Calu3 (cell line): ENCODE data around the gene PPP1R14B. TPM values are rescaled to one million over a fixed set of nuclear protein-coding genes. Genes with fewer than 3 reads are reported as not detected.
A peak's percentile ranks its signal among the peaks of the same experiment; 100 is the strongest.

Source experiments
- Bru-seq: library from RNA; stranded (reverse); fragments of 400-500 nt; gene quantifications from one replicate; lab custom pipeline; 2021; lab: Mats Ljungman, UMichigan
- BruChase-seq, 2 experiments: library from RNA; stranded (reverse); fragments of 400-500 nt; gene quantifications; one replicate each; lab custom pipeline; 2021; lab: Mats Ljungman, UMichigan
- BruUV-seq: library from RNA; stranded (reverse); fragments of 400-500 nt; replicated peaks from 2 replicates; lab custom pipeline; 2021; lab: Mats Ljungman, UMichigan
- CTCF ChIA-PET: fragments of 300-600 bp; sonication (Branson Sonifier 250); formaldehyde crosslinking; loops from one replicate; lab custom pipeline; 2022; ENCODE audit warnings: antibody characterized with exemption; lab: Charles Lee
- DNase-seq: peaks from one replicate; pipeline ENCODE4 v3.0.0; 2022
- H3K27ac Mint-ChIP-seq: one replicate; pipeline ENCODE4 v1.8.0; 2022; ENCODE audit warnings: mixed read lengths; ENCODE audit not compliant: unreplicated experiment
- H3K27me3 Mint-ChIP-seq: one replicate; pipeline ENCODE4 v1.8.0; 2022; ENCODE audit warnings: mixed read lengths; ENCODE audit not compliant: unreplicated experiment
- H3K36me3 Mint-ChIP-seq: one replicate; pipeline ENCODE4 v1.8.0; 2022; ENCODE audit warnings: mild to moderate bottlenecking, moderate library complexity, mixed read lengths; ENCODE audit not compliant: insufficient read depth, unreplicated experiment
- H3K4me1 Mint-ChIP-seq: one replicate; pipeline ENCODE4 v1.8.0; 2022; ENCODE audit warnings: mild to moderate bottlenecking, low read depth, mixed read lengths; ENCODE audit not compliant: unreplicated experiment
- H3K4me3 Mint-ChIP-seq: one replicate; pipeline ENCODE4 v1.8.0; 2022; ENCODE audit warnings: mild to moderate bottlenecking, low read depth, moderate library complexity, mixed read lengths; ENCODE audit not compliant: unreplicated experiment
- H3K9me3 Mint-ChIP-seq: one replicate; pipeline ENCODE4 v1.8.0; 2022; ENCODE audit warnings: low read depth, mixed read lengths; ENCODE audit not compliant: unreplicated experiment
- CTCF ChIP-seq: fragments of 200-600 bp; IDR thresholded peaks from one replicate; pipeline ENCODE4 v1.8.0; 2022; ENCODE audit warnings: antibody characterized with exemption; ENCODE audit not compliant: unreplicated experiment
- intact Hi-C: fragments of 100-400 bp; cut with micrococcal nuclease; formaldehyde crosslinking; loops from one replicate; pipeline ENCODE4 v1.10.0; 2022; ENCODE audit not compliant: unreplicated experiment
- long read RNA-seq: library from polyadenylated mRNA; stranded (forward); transcript quantifications from one replicate; pipeline ENCODE4 v2.0.0, GENCODE V29; 2022
- total RNA-seq: library from RNA; stranded (reverse); gene quantifications from 2 replicates; pipeline ENCODE4 v1.2.3, GENCODE V29; 2022

The PPP1R14B gene
- total RNA-seq (276 and 334 TPM in 2 replicates), Bru-seq, nascent RNA (percentile 79 among the genes with signal in this experiment), BruChase-seq, experiment 1, labeled RNA remaining after a 6-hour chase (percentile 97 among the genes with signal in this experiment), BruChase-seq, experiment 2, labeled RNA remaining after a 2-hour chase (percentile 92 among the genes with signal in this experiment)
- long read RNA-seq, transcript PPP1R14B-203 (3 exons, 920 nt) = minor isoform, 9 of 566 reads
- long read RNA-seq, transcript PPP1R14B-201 (4 exons, 982 nt) = major isoform, 522 of 566 reads
- long read RNA-seq, partial matches to known transcripts = 4 of 566 reads
- long read RNA-seq, other reads (novel, unspliced or antisense) = 31 of 566 reads

- peak; percentile 95 for DNase-seq
- Mint-ChIP-seq H3K9me3 (no peaks in the 10 kb centered on the region), H3K27ac (peak within 1 kb of the TSS; percentile 96), H3K27me3 (no peaks in the 10 kb centered on the region), H3K4me1 (peaks cover 28% of the 10 kb centered on the region), H3K36me3 (peaks cover 95% of the 10 kb centered on the region), H3K4me3 (peak within 1 kb of the TSS; percentile 96)
- no peak for TF ChIP-seq CTCF
- BruUV-seq = no TSS peak
- CTCF ChIA-PET = interaction anchor here (0.6 to 1.5 kb wide), 2 partner anchors 10 to 39 kb away, joined by 6 to 7 read pairs; no protein-coding TSS in a partner anchor
- intact Hi-C loops = loop anchor here (10.0 kb wide), 1 partner anchor 58 kb away; the partner anchor contains the start of genes CATSPERZ and ESRRA
Observed at GRCh38 chr11:64246871-64247728, at the start of gene PPP1R14B. PPP1R14B (minus strand) TSS chr11:64246943; CDS start chr11:64246673, 270 bp downstream.

- no peak for TF ChIP-seq CTCF
- intact Hi-C loops = no loop called here
- CTCF ChIA-PET = no interaction called here
- Mint-ChIP-seq H3K9me3 (no peaks in the 10 kb centered on the region), H3K36me3 (peaks cover 4% of the 10 kb centered on the region), H3K27ac (no peak overlapping the region), H3K27me3 (peaks cover 93% of the 10 kb centered on the region), H3K4me1 (peaks cover 17% of the 10 kb centered on the region), H3K4me3 (no peak overlapping the region)
- DNase-seq = no peak
- BruUV-seq = no TSS peak
Observed at GRCh38 chr11:64296236-64296635, 49.5 kb upstream of the PPP1R14B start.

GRCh38 chr11:64295760-64296159 is 49.0 kb upstream of the PPP1R14B start:
- no peak for DNase-seq
- TF ChIP-seq CTCF = no peak
- no peak overlapping the region for H3K27ac Mint-ChIP-seq
- H3K9me3 Mint-ChIP-seq = no peaks in the 10 kb centered on the region
- BruUV-seq = no TSS peak
- CTCF ChIA-PET = no interaction called here
- intact Hi-C loops = no loop called here
- H3K4me1 Mint-ChIP-seq = peaks cover 18% of the 10 kb centered on the region
- peaks cover 5% of the 10 kb centered on the region for H3K36me3 Mint-ChIP-seq
- no peak overlapping the region for H3K4me3 Mint-ChIP-seq
- peaks cover 94% of the 10 kb centered on the region for H3K27me3 Mint-ChIP-seq

- BruUV-seq = no TSS peak
- Mint-ChIP-seq H3K9me3 (no peaks in the 10 kb centered on the region), H3K4me3 (no peak overlapping the region), H3K27ac (no peak overlapping the region), H3K4me1 (peaks cover 12% of the 10 kb centered on the region), H3K36me3 (peaks cover 4% of the 10 kb centered on the region), H3K27me3 (peaks cover 94% of the 10 kb centered on the region)
- intact Hi-C loops = no loop called here
- DNase-seq = no peak
- TF ChIP-seq CTCF = no peak
- CTCF ChIA-PET = interaction anchor here (0.7 kb wide), 1 partner anchor 40 kb away, joined by 10 read pairs; no protein-coding TSS in a partner anchor
Observed at GRCh38 chr11:64294774-64295173, 48.0 kb upstream of the PPP1R14B start.
